GM12872 (cell line): ENCODE measurements around the gene PGP.

ENCODE experiments used
- CTCF ChIP-seq: IDR thresholded peaks from 3 replicates; pipeline ENCODE4 v1.5.1; 2011; ENCODE audit warnings: low read depth, mild to moderate bottlenecking, low read length, moderate library complexity; ENCODE audit not compliant: insufficient read depth

The PGP gene

GRCh38 chr16:2196981-2197511, 17.6 kb downstream of the PGP start:
- TF ChIP-seq CTCF, result no peak

GRCh38 chr16:2196162-2196980, 18.3 kb downstream of the PGP start, which contains the start of gene CASKIN1:
TSS of gene CASKIN1 (minus strand) at chr16:2196605. CDS start at chr16:2196432, 173 bp downstream.
- no peak for TF ChIP-seq CTCF

- no peak for TF ChIP-seq CTCF
Observed at GRCh38 chr16:2195322-2196161, 19.1 kb downstream of the PGP start.

GRCh38 chr16:2194852-2195321, 19.8 kb downstream of the PGP start:
- TF ChIP-seq CTCF, result peak; percentile 67

DNA sequence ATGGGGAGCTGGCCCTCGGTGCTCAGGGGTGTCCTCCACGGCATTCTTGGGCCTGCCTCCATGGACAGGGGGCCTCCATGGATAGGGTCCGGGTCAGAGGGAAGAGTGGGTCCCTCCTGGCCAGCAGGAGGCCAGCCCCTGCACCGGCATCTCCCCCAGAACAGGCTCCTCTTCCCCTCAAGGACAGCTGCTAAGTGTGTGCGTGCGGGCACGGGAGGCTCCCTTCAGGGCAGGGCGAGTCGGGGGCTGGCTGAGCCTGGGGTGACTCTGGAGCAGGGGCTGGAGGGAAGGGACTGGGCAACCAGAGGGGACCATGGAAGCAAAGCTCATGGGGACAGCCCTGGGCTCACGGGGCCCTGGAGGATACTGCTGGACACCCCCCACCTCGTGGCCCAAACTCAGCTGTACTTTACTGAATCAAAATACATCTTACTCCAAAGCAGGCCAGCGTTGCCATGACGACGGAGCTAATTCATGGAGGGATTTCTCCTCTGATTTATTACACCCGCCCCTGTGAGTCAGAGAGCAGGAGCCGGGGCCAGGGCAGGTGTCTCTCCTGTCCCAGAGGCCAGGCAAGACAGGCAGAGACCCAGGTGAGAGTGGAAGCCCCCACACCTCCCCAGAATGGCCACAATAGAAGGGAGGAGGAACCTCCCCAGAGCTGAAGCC, 20.3 kb downstream of the PGP start:
- no peak for TF ChIP-seq CTCF

DNA sequence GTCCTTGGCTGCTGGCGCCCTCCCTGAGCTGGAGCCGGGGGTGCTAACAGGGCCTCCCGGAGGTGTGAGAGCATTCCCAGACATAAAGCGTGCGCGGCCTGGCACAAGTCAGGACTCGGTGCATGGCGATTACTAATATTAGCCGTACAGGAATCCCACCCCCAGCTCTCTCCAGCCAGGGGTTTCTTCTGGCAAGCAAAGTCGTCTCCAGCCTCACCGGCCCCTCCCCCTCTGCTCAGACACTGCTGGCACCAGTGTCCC, 23.3 kb downstream of the PGP start:
- no peak for TF ChIP-seq CTCF
